HL-60/S4 treated with retinoic acid at 250 ng/mL for 4 days and 3 days (cell line): ENCODE measurements around the gene DOK5.

ENCODE experiments used
- in situ Hi-C: fragments of 300-500 bp; cut with MboI; formaldehyde crosslinking; loops from 2 replicates; pipeline ENCODE4 v1.7.0; 2022; ENCODE audit warnings: low sequenced_read_pairs

The DOK5 gene

GRCh38 chr20:54555150-54555549 is 79.8 kb downstream of the DOK5 start:
- in situ Hi-C loops: no loop called here

- in situ Hi-C loops: no loop called here
These were observed 81.0 kb downstream of the DOK5 start for GRCh38 chr20:54556406-54556805.

GRCh38 chr20:54557806-54558590 is 82.6 kb downstream of the DOK5 start:
- in situ Hi-C loops: no loop called here

- in situ Hi-C loops: no loop called here
These were observed 84.5 kb downstream of the DOK5 start for GRCh38 chr20:54559890-54560289.

GRCh38 chr20:54560357-54560756 is 85.0 kb downstream of the DOK5 start:
- in situ Hi-C loops: no loop called here

GRCh38 chr20:54565255-54565654 is 89.9 kb downstream of the DOK5 start:
- in situ Hi-C loops: no loop called here

GRCh38 chr20:54566031-54566688 is 90.8 kb downstream of the DOK5 start:
- in situ Hi-C loops: no loop called here

- in situ Hi-C loops: no loop called here
These were observed 95.2 kb downstream of the DOK5 start for GRCh38 chr20:54570561-54570960.

GRCh38 chr20:54572665-54573435 is 97.5 kb downstream of the DOK5 start:
- in situ Hi-C loops: no loop called here

- in situ Hi-C loops: no loop called here
These were observed 98.4 kb downstream of the DOK5 start for GRCh38 chr20:54573838-54574237.

- in situ Hi-C loops: no loop called here
These were observed 101.1 kb downstream of the DOK5 start for GRCh38 chr20:54576518-54576917.

GRCh38 chr20:54577637-54578036 is 102.2 kb downstream of the DOK5 start:
- in situ Hi-C loops: no loop called here

GRCh38 chr20:54585217-54585616 is 109.8 kb downstream of the DOK5 start:
- in situ Hi-C loops: no loop called here

- in situ Hi-C loops: no loop called here
These were observed 112.0 kb downstream of the DOK5 start for GRCh38 chr20:54587408-54587807.

GRCh38 chr20:54589402-54590030 is 114.1 kb downstream of the DOK5 start:
- in situ Hi-C loops: no loop called here

GRCh38 chr20:54590856-54591255 is 115.5 kb downstream of the DOK5 start:
- in situ Hi-C loops: no loop called here

GRCh38 chr20:54596651-54597050 is 121.3 kb downstream of the DOK5 start:
- in situ Hi-C loops: no loop called here

- in situ Hi-C loops: no loop called here
These were observed 123.0 kb downstream of the DOK5 start for GRCh38 chr20:54598352-54598751.

GRCh38 chr20:54600634-54601033 is 125.2 kb downstream of the DOK5 start:
- in situ Hi-C loops: no loop called here

GRCh38 chr20:54601831-54602515 is 126.6 kb downstream of the DOK5 start:
- in situ Hi-C loops: no loop called here

- in situ Hi-C loops: no loop called here
These were observed 129.9 kb downstream of the DOK5 start for GRCh38 chr20:54605319-54605718.
